Muscle of leg (tissue), 11 donors: Measurements from ENCODE around the gene EIF4G1. TPM values are rescaled to one million over a fixed set of nuclear protein-coding genes. Genes with fewer than 3 reads are reported as not detected.

Experiments
- DNase-seq: peaks from one replicate; pipeline ENCODE4 v3.0.0; 2013
- H3K27ac ChIP-seq: one replicate; pipeline ENCODE4 v1.5.1; 2013; ENCODE audit warnings: mild to moderate bottlenecking, low read length, control low read depth
- H3K27me3 ChIP-seq: one replicate; pipeline ENCODE4 v1.6.1; 2013; ENCODE audit warnings: low read length; ENCODE audit not compliant: control insufficient read depth, insufficient read depth
- H3K36me3 ChIP-seq: one replicate; pipeline ENCODE4 v1.6.1; 2013; ENCODE audit warnings: low read length; ENCODE audit not compliant: control insufficient read depth, insufficient read depth
- H3K4me1 ChIP-seq: one replicate; pipeline ENCODE4 v1.6.1; 2013; ENCODE audit warnings: low read length; ENCODE audit not compliant: control insufficient read depth, insufficient read depth
- H3K4me3 ChIP-seq: one replicate; pipeline ENCODE4 v1.5.1; 2013; ENCODE audit warnings: low read length, control low read depth
- H3K9me3 ChIP-seq: replicated peaks from 2 replicates; pipeline ENCODE4 v1.6.1; 2013; ENCODE audit warnings: low read depth, low read length; ENCODE audit not compliant: control insufficient read depth
- WGBS: methylation state at CpG from one replicate; pipeline ENCODE4 v1.1.5; 2013; ENCODE audit warnings: missing lambda C conversion rate; ENCODE audit not compliant: insufficient coverage; 5-methylcytosine and 5-hydroxymethylcytosine counted together
- polyA plus RNA-seq, 8 donors: library from polyadenylated mRNA; unstranded; fragments of 120-200 nt; gene quantifications; one replicate each; pipeline versions ENCODE4 v1.2.1 to v1.2.3, GENCODE V29; 2013; ENCODE audit warnings: inconsistent platforms in 1 of 8, low replicate concordance in 1 of 8; ENCODE audit not compliant: insufficient read length in 8 of 8, insufficient read depth in 1 of 8
- total RNA-seq: library from RNA; stranded (reverse); fragments of 120-200 nt; gene quantifications from one replicate; pipeline ENCODE4 v1.2.4, GENCODE V29; 2013

The EIF4G1 gene
- total and polyA plus RNA-seq, 9 donors: 115 to 242 (median 193) TPM

DNA sequence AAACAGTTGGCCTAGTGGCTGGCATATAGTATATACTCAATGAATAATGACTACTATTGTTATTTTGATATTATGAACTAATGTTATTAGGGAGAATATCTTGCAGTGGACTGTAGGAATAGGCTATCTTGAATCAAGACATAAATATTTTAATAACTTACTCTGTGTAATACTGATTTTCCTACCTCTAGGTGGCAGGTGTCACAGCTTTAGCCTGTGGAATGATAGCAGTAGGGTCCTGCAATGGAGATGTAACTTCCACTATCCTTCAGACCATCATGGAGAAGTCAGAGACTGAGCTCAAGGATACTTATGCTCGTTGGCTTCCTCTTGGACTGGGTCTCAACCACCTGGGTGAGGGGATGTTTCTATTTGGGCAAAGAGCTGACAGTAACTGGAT lies 8.8 kb upstream of the EIF4G1 start:
- Histone ChIP-seq H3K36me3 (peaks cover 80% of the 10 kb centered on the region), H3K4me3 (no peak overlapping the region), H3K27ac (no peak overlapping the region), H3K4me1 (no peaks in the 10 kb centered on the region), H3K27me3 (no peaks in the 10 kb centered on the region), H3K9me3 (no peaks in the 10 kb centered on the region)
- DNase-seq: no peak
- WGBS: no CpG with 5 or more reads among the region's 1 CpG

DNA sequence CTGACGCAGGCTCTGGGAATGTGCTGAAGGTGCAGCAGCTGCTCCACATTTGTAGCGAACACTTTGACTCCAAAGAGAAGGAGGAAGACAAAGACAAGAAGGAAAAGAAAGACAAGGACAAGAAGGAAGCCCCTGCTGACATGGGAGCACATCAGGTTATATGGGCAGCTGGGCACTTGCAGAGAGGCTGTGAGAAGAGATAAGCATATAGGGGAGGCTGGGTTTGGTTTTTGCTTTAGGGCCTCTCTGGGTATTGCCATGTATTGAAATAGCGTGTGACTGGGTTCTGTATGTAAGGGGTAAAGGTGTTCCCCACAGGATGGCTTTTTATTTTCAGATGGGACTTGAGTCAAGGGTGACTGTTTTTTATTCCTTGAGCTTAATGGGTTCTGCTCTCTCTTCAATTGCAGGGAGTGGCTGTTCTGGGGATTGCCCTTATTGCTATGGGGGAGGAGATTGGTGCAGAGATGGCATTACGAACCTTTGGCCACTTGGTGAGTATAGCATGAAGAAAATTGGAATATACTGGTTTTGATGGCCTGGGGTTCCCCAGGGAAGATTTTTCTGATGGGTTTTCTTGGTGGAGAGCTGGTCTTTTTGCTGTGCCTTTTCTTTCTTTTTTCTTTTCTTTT lies 7.9 kb upstream of the EIF4G1 start:
- no peak for DNase-seq
- Histone ChIP-seq H3K36me3 (peaks cover 74% of the 10 kb centered on the region), H3K4me3 (no peak overlapping the region), H3K27ac (no peak overlapping the region), H3K27me3 (no peaks in the 10 kb centered on the region), H3K4me1 (no peaks in the 10 kb centered on the region), H3K9me3 (no peaks in the 10 kb centered on the region)
- 100% methylated on average over 1 of the region's 4 CpGs for WGBS

DNA sequence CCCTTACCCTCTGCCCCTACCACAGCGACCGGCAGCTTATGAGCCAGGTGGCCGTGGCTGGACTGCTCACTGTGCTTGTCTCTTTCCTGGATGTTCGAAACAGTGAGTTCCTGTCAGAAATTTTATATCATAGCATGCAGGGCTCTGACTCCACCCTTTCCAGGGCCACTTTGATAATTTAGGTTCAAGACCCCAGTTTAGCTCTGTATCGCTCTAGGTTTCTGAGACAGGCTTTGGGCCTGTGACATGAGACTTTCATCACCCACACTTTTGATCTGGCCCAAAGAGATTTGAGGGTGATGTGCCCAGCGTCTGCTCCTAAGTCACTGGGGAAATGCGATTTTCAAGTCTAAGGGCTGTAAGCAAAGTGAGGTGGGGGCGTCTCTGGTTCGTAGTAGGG lies 6.5 kb upstream of the EIF4G1 start:
- Histone ChIP-seq H3K4me1 (no peaks in the 10 kb centered on the region), H3K4me3 (no peak overlapping the region), H3K27me3 (no peaks in the 10 kb centered on the region), H3K9me3 (no peaks in the 10 kb centered on the region), H3K27ac (no peak overlapping the region), H3K36me3 (peaks cover 60% of the 10 kb centered on the region)
- no peak for DNase-seq
- WGBS: 95% methylated on average over 9 of the region's 9 CpGs

DNA sequence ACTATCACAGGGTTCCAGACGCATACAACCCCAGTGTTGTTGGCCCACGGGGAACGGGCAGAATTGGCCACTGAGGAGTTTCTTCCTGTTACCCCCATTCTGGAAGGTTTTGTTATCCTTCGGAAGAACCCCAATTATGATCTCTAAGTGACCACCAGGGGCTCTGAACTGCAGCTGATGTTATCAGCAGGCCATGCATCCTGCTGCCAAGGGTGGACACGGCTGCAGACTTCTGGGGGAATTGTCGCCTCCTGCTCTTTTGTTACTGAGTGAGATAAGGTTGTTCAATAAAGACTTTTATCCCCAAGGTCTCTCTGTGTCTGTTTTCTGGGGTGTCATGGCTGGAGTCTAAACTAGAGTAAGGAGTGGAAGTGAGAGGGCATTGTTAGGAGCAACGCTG lies 5.7 kb upstream of the EIF4G1 start:
- Histone ChIP-seq H3K36me3 (peaks cover 51% of the 10 kb centered on the region), H3K27ac (no peak overlapping the region), H3K27me3 (no peaks in the 10 kb centered on the region), H3K9me3 (no peaks in the 10 kb centered on the region), H3K4me1 (no peaks in the 10 kb centered on the region), H3K4me3 (no peak overlapping the region)
- 33% methylated on average over 2 of the region's 7 CpGs for WGBS
- DNase-seq: no peak

DNA sequence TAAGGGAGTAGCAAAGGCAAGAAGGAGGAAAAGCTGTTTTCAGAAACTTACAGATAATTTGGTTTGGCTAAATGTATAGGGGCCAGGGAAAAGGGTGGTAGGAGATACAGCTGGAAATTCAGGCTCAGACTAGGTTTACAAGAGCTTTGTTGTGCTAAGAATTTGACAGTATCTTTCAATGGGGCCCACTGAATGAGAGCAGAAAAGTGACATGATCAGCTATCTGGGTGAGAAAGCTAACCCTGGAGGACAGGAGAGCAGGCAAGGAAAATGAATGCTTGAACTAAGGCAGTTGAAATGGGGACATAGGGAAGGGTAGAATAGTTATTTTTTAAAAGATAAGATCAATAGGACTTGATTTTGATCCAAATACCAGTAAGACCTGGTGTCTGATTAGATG lies 2.8 kb upstream of the EIF4G1 start:
- no peak overlapping the region for H3K27ac ChIP-seq
- no peaks in the 10 kb centered on the region for H3K9me3 ChIP-seq
- H3K4me1 ChIP-seq: peaks cover 13% of the 10 kb centered on the region
- H3K4me3 ChIP-seq: no peak overlapping the region
- H3K36me3 ChIP-seq: peaks cover 31% of the 10 kb centered on the region
- H3K27me3 ChIP-seq: no peaks in the 10 kb centered on the region
- no peak for DNase-seq

DNA sequence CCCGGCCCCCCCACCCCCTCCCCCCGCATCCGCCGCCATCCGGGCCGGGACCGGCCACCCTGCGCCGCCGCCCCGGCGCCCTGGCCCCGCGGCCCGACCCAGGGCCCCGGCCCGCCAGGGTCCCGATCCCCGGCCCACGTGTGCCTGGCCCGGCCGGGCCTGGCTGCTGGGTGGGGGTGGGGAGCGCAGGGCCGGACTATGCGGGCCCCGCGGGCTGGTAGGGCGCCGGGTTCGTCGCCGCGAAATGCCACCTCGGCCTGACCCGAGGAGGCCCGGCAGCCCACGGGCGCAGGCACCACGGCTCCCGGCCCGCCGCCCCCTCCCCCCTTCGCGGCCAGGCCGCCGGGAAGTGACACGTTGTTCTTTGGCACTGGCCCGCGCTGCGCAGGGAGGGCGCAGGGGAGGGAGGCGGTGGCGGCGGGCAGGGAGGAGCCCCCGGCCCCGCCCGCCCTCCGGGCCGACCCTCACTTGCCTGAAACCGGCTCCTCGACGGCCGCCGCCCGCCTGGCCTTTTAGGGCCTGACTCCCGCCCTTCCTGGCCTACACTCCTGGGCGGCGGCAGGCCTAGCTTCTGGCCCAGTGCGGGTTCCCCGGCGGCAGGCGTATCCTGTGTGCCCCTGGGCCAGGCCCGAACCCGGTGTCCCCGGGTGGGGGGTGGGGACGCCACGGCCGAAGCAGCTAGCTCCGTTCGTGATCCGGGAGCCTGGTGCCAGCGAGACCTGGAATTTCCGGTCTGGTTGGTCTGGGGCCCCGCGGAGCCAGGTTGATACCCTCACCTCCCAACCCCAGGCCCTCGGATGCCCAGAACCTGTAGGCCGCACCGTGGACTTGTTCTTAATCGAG lies 515 bp downstream of the EIF4G1 start:
- H3K27ac ChIP-seq: peak overlapping the region; percentile 90
- DNase-seq: peak; percentile 91
- H3K4me1 ChIP-seq: peaks cover 31% of the 10 kb centered on the region
- peak overlapping the region; percentile 80 for H3K4me3 ChIP-seq
- peaks cover 37% of the 10 kb centered on the region for H3K36me3 ChIP-seq
- no peaks in the 10 kb centered on the region for H3K27me3 ChIP-seq
- WGBS: under 1% methylated on average over 55 of the region's 89 CpGs
- H3K9me3 ChIP-seq: no peaks in the 10 kb centered on the region

DNA sequence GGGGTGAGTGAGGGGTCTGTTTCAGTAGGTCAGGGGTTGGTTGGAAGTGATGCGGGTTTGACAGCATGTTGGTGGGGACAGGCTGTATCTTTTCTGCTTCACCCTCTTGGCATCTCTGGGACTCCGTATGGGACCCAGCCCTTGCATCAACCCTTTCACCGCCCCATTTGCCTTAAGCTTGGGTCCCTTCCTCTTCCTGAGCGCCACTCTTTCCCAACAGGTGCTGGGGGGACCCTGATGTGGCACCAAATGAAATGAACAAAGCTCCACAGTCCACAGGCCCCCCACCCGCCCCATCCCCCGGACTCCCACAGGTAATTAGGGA lies 1.1 kb downstream of the EIF4G1 start:
- no peak for DNase-seq
- H3K27ac ChIP-seq: peak overlapping the region; percentile 90
- H3K9me3 ChIP-seq: no peaks in the 10 kb centered on the region
- no peaks in the 10 kb centered on the region for H3K27me3 ChIP-seq
- peaks cover 35% of the 10 kb centered on the region for H3K4me1 ChIP-seq
- peak overlapping the region; percentile 80 for H3K4me3 ChIP-seq
- 0% methylated on average over 2 of the region's 6 CpGs for WGBS
- peaks cover 41% of the 10 kb centered on the region for H3K36me3 ChIP-seq

DNA sequence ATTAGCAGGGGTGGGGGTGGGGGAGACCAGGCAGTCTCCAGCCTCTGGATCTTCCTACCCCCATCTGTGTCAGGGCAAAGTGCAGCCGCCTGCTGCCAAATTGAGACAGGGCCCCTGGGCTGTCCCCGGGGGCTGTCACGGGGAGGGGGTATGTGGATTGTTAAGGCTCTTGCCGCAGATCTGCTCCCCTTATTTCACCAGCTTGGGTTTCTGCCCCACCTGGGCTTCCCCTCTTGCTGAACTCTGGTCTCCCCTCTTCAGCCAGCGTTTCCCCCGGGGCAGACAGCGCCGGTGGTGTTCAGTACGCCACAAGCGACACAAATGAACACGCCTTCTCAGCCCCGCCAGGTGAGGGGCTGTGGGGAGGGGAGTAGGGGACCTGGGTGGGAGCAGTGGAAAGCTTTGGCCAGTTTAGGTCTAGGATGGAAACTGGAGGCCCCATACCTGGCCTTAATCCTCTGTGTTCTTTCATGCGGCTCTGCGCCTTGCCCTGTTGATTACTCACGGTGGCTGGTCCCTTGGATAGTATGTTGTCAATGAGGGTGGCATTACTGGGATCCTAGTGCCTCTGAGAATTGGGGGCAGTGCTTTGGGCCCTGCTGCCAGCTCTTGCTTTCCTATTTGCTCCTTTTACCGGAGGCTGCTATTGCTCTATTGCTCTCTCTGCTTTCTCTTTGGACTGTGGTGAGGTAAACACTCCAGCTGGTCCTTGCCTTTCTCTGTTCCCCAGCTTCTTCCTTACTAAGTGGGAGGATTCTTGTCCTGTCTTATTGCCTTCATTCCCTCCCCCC lies 1.7 kb downstream of the EIF4G1 start:
- peaks cover 35% of the 10 kb centered on the region for H3K4me1 ChIP-seq
- H3K36me3 ChIP-seq: peaks cover 46% of the 10 kb centered on the region
- DNase-seq: no peak
- no peaks in the 10 kb centered on the region for H3K27me3 ChIP-seq
- 30% methylated on average over 2 of the region's 16 CpGs for WGBS
- peak overlapping the region; percentile 80 for H3K4me3 ChIP-seq
- peak overlapping the region; percentile 62 for H3K27ac ChIP-seq
- no peaks in the 10 kb centered on the region for H3K9me3 ChIP-seq

DNA sequence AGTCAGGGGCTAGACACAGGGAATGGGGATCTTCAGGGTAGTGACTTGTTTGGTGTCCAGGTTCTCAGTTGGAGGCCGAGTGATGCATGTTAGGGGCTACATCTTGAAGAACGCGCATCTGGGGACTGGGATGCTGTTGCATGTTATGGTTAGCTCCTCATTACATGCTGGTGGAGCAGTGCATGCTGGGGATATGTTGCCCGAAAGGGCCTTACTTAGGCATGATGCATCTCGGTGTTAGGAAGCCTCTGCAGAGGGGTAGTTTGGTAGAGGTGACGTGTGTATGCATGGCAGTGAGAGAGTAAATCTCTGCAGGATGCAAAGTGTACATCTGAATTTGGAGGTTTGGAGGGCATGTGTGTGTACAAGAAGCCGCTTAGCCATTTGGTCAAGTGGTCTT lies 2.4 kb downstream of the EIF4G1 start:
- DNase-seq: no peak
- Histone ChIP-seq H3K27me3 (no peaks in the 10 kb centered on the region), H3K27ac (no peak overlapping the region), H3K36me3 (peaks cover 54% of the 10 kb centered on the region), H3K9me3 (no peaks in the 10 kb centered on the region), H3K4me3 (no peak overlapping the region), H3K4me1 (peaks cover 35% of the 10 kb centered on the region)
- WGBS: 65% methylated on average over 6 of the region's 7 CpGs

DNA sequence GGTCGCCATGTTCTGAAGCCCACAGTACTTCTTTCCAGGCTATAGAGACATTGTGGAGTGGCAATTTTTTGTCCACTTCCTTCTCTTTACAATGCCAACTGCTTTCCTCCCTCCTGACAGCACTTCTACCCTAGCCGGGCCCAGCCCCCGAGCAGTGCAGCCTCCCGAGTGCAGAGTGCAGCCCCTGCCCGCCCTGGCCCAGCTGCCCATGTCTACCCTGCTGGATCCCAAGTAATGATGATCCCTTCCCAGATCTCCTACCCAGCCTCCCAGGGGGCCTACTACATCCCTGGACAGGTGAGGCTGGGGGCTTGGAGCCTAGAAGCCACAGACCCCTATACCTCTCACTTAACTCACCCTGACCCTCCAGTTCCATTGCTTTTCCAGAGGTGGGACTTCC lies 2.8 kb downstream of the EIF4G1 start:
- Histone ChIP-seq H3K36me3 (peaks cover 58% of the 10 kb centered on the region), H3K4me3 (no peak overlapping the region), H3K9me3 (no peaks in the 10 kb centered on the region), H3K4me1 (peaks cover 35% of the 10 kb centered on the region), H3K27me3 (no peaks in the 10 kb centered on the region), H3K27ac (no peak overlapping the region)
- WGBS: 66% methylated on average over 4 of the region's 5 CpGs
- no peak for DNase-seq
